K562 (cell line): ENCODE results near the gene CNPY2. TPM values are rescaled to one million over a fixed set of nuclear protein-coding genes. Genes with fewer than 3 reads are reported as not detected.

Source experiments
- BHLHE40 ChIP-seq: IDR thresholded peaks from 2 replicates; pipeline ENCODE4 v1.6.1; 2011; ENCODE audit warnings: low read length, improper control_type of control experiment
- CBX5 ChIP-seq: IDR thresholded peaks from 2 replicates; pipeline ENCODE4 v1.6.1; 2014; ENCODE audit warnings: low read depth, borderline replicate concordance
- CXXC5 ChIP-seq: fragments of 250-450 bp; sonication (Bioruptor Pico); IDR thresholded peaks from 2 replicates; pipeline ENCODE4 v1.8.0; 2022; ENCODE audit warnings: inconsistent platforms, mild to moderate bottlenecking, moderate library complexity
- FIP1L1 ChIP-seq: fragments of 200-400 bp; formaldehyde crosslinking; IDR thresholded peaks from 2 replicates; pipeline ENCODE4 v1.6.1; 2018; ENCODE audit warnings: mild to moderate bottlenecking, low read depth, low read length; ENCODE audit not compliant: poor library complexity, severe bottlenecking
- HDAC1 ChIP-seq, 2 experiments: fragments of 450-650 bp; IDR thresholded peaks; 2 replicates each; pipeline ENCODE4 v1.6.1; 2016 to 2017; ENCODE audit warnings: inconsistent platforms in 1 of 2, mild to moderate bottlenecking in 1 of 2, moderate library complexity in 1 of 2
- HMGN3 ChIP-seq: IDR thresholded peaks from 2 replicates; pipeline ENCODE4 v1.6.1; 2011; ENCODE audit warnings: borderline replicate concordance, low read depth, mild to moderate bottlenecking, mixed read lengths, low read length; ENCODE audit not compliant: insufficient read length; ENCODE audit errors: extremely low read depth
- KLF13 ChIP-seq: fragments of 450-650 bp; IDR thresholded peaks from 2 replicates; pipeline ENCODE4 v1.6.1; 2016; ENCODE audit warnings: missing genetic modification characterization, low read depth, mild to moderate bottlenecking, missing compliant biosample characterization, moderate library complexity, borderline replicate concordance
- MXI1 ChIP-seq: IDR thresholded peaks from 2 replicates; pipeline ENCODE4 v1.6.1; 2011; ENCODE audit warnings: low read depth, mild to moderate bottlenecking, improper control_type of control experiment, low read length
- NCOR1 ChIP-seq: fragments of 450-650 bp; IDR thresholded peaks from 2 replicates; pipeline ENCODE4 v1.6.1; 2016; ENCODE audit warnings: mild to moderate bottlenecking, moderate library complexity
- PHB ChIP-seq: fragments of 250-450 bp; sonication (Bioruptor Pico); IDR thresholded peaks from 2 replicates; pipeline ENCODE4 v1.5.0; 2021
- POLR2AphosphoS5 ChIP-seq: IDR thresholded peaks from 2 replicates; pipeline ENCODE4 v1.6.1; 2011; ENCODE audit warnings: mild to moderate bottlenecking, low read depth, low read length, moderate library complexity; ENCODE audit not compliant: control insufficient read depth, insufficient read depth
- RFX7 ChIP-seq: fragments of 250-450 bp; sonication (Bioruptor Pico); IDR thresholded peaks from 2 replicates; pipeline ENCODE4 v1.5.1; 2021; ENCODE audit warnings: mild to moderate bottlenecking
- SIN3B ChIP-seq: fragments of 450-650 bp; IDR thresholded peaks from 2 replicates; pipeline ENCODE4 v1.6.1; 2017; ENCODE audit warnings: low read depth, mild to moderate bottlenecking, moderate library complexity
- TGIF2 ChIP-seq: sonication (generic); formaldehyde crosslinking; IDR thresholded peaks from 2 replicates; pipeline ENCODE4 v1.8.1; 2022; ENCODE audit warnings: mild to moderate bottlenecking, missing genetic modification reagents, moderate library complexity
- XRCC4 ChIP-seq: IDR thresholded peaks from one replicate; pipeline ENCODE4 v1.6.1; 2011; ENCODE audit not compliant: insufficient read depth, insufficient read length; ENCODE audit errors: extremely low read depth
- ZBTB1 ChIP-seq: sonication (generic); formaldehyde crosslinking; IDR thresholded peaks from 2 replicates; pipeline ENCODE4 v1.8.1; 2023; ENCODE audit warnings: missing genetic modification reagents, low read depth, mild to moderate bottlenecking, borderline replicate concordance
- ZNF165 ChIP-seq: fragments of 250-450 bp; sonication (Bioruptor Pico); IDR thresholded peaks from 2 replicates; pipeline ENCODE4 v1.4.0; 2020; ENCODE audit warnings: borderline replicate concordance
- ZNF764 ChIP-seq: fragments of 250-450 bp; sonication (Bioruptor Pico); IDR thresholded peaks from 2 replicates; pipeline ENCODE4 v1.4.0; 2020; ENCODE audit warnings: low read depth, mild to moderate bottlenecking, moderate library complexity
- polyA plus RNA-seq, 8 experiments: library from polyadenylated mRNA; depleted of rRNA in 4 of 8; stranded (reverse) in 5 of 8; unstranded in 3 of 8; fragments of >200 nt; fragmentation: Nextera tagmentation in 2 of 8; fragmentation: Illumina TruSeq in 1 of 8; extraction: Ambion mirVana in 2 of 8; extraction: Trizol in 1 of 8; gene quantifications; 2 replicates each; pipeline versions ENCODE4 v1.2.1 to v1.2.3, GENCODE V29; 2011 to 2014; ENCODE audit warnings: inconsistent platforms in 1 of 8, missing spikeins in 1 of 8
- total RNA-seq, 7 experiments: library from RNA; depleted of rRNA in 6 of 7; stranded (reverse); fragments of >200 nt in 6 of 7; fragmentation: Illumina TruSeq in 2 of 7; extraction: Trizol in 2 of 7; gene quantifications; 2 replicates each; pipeline versions ENCODE4 v1.2.1 to v1.2.3, GENCODE V29; 2011 to 2021; ENCODE audit warnings: low replicate concordance in 1 of 7
- TF ChIP-seq, protein P1 (sequence below): fragments of 450-650 bp; formaldehyde crosslinking; IDR thresholded peaks from 2 replicates; pipeline ENCODE4 v1.4.0; 2022; ENCODE audit warnings: missing genetic modification characterization
- TF ChIP-seq, protein P2 (sequence below): IDR thresholded peaks from 3 replicates; pipeline ENCODE4 v1.6.1; 2011; ENCODE audit warnings: borderline replicate concordance, mild to moderate bottlenecking; ENCODE audit not compliant: insufficient read length, insufficient read depth
- TF ChIP-seq, protein P3 (sequence below): fragments of 450-650 bp; formaldehyde crosslinking; conservative IDR thresholded peaks from 2 replicates; pipeline ENCODE4 v1.4.0; 2022; ENCODE audit warnings: mild to moderate bottlenecking, missing genetic modification characterization
- TF ChIP-seq, protein P4 (sequence below): sonication (generic); formaldehyde crosslinking; IDR thresholded peaks from 2 replicates; pipeline ENCODE4 v1.9.0; 2022; ENCODE audit warnings: mild to moderate bottlenecking, missing genetic modification reagents

CNPY2 gene
- total and polyA plus RNA-seq, 9 of the 15 experiments (the other 6 are each of a cell fraction or from before 2014, with no cell fraction given), result 33.8 to 190 (median 138) TPM

DNA sequence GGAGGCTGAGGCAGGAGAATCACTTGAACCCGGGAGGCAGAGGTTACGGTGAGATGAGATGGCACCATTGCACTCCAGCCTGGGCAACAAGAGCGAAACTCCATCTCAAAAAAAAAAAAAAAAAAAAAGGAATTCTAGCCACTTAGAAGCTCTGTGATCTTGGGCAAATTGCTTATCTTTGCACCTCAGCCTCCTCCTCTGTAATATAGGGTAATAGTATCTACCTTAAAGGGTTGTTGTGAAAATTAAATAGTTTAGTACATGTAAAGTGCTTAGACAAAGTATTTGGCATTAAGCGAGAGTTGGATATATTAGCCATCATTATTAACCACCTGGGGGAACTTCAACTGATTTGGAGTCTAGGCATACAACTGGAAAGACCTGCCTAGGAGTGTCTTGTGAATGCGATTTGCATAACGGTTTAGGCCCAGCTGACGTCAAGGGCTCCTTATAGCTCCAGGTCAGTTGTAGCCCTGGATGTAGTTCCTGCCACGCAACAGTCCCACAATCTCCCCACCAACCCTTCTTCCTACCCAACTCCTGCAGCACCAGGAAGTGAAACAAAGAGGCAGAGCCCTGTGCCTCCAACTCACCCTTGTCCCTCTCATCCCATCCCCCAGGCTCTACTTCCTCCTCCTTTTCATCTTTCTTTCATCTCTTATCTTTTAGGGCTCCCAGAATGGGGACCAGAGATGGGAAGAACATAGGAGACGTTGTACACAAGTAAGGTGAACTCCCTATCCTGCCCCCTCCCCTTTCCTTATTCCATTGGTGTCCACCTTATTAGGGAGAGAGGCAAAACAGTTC, 20.8 kb upstream of the CNPY2 start (continued):
- TF ChIP-seq, protein P1, sequence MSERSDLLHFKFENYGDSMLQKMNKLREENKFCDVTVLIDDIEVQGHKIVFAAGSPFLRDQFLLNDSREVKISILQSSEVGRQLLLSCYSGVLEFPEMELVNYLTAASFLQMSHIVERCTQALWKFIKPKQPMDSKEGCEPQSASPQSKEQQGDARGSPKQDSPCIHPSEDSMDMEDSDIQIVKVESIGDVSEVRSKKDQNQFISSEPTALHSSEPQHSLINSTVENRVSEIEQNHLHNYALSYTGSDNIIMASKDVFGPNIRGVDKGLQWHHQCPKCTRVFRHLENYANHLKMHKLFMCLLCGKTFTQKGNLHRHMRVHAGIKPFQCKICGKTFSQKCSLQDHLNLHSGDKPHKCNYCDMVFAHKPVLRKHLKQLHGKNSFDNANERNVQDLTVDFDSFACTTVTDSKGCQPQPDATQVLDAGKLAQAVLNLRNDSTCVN (CRISPR knock-in tag), result no peak; the same call in 1 of the 2 replicates
- no peak for TF ChIP-seq XRCC4
- TF ChIP-seq, protein P2, sequence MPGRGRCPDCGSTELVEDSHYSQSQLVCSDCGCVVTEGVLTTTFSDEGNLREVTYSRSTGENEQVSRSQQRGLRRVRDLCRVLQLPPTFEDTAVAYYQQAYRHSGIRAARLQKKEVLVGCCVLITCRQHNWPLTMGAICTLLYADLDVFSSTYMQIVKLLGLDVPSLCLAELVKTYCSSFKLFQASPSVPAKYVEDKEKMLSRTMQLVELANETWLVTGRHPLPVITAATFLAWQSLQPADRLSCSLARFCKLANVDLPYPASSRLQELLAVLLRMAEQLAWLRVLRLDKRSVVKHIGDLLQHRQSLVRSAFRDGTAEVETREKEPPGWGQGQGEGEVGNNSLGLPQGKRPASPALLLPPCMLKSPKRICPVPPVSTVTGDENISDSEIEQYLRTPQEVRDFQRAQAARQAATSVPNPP, result no peak
- peak; percentile 51; the same call in 1 of the 2 replicates for TF ChIP-seq BHLHE40
- TF ChIP-seq ZBTB1 (CRISPR knock-in tag), result no peak
- TF ChIP-seq, protein P3, sequence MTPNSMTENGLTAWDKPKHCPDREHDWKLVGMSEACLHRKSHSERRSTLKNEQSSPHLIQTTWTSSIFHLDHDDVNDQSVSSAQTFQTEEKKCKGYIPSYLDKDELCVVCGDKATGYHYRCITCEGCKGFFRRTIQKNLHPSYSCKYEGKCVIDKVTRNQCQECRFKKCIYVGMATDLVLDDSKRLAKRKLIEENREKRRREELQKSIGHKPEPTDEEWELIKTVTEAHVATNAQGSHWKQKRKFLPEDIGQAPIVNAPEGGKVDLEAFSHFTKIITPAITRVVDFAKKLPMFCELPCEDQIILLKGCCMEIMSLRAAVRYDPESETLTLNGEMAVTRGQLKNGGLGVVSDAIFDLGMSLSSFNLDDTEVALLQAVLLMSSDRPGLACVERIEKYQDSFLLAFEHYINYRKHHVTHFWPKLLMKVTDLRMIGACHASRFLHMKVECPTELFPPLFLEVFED, result peak; percentile 76; the same call in 1 of the 2 replicates
- TF ChIP-seq CBX5, result no peak
- no peak for TF ChIP-seq HMGN3
- TF ChIP-seq SIN3B, result no peak
- peak; percentile 69; the same call in 1 of the 2 replicates for TF ChIP-seq CXXC5
- TF ChIP-seq RFX7, result no peak
- TF ChIP-seq TGIF2 (CRISPR knock-in tag), result no peak
- TF ChIP-seq, protein P4, sequence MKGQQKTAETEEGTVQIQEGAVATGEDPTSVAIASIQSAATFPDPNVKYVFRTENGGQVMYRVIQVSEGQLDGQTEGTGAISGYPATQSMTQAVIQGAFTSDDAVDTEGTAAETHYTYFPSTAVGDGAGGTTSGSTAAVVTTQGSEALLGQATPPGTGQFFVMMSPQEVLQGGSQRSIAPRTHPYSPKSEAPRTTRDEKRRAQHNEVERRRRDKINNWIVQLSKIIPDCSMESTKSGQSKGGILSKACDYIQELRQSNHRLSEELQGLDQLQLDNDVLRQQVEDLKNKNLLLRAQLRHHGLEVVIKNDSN (CRISPR knock-in tag), result no peak
- no peak for TF ChIP-seq FIP1L1
- no peak for TF ChIP-seq MXI1
- no peak for TF ChIP-seq KLF13
- TF ChIP-seq POLR2AphosphoS5, result peak; percentile 40
- peak in 1 of 2 experiments; percentile 59; a peak in 2 of 4 replicates for TF ChIP-seq HDAC1 (IDR thresholded peaks at IDR 0.05)
- TF ChIP-seq PHB (CRISPR knock-in tag), result no peak
- TF ChIP-seq ZNF165 (CRISPR knock-in tag), result no peak
- no peak for TF ChIP-seq ZNF764 (CRISPR knock-in tag)
- no peak; the same call in 1 of the 2 replicates for TF ChIP-seq NCOR1
